ENCODE results near the gene KLHL13. TPM values are rescaled to one million over a fixed set of nuclear protein-coding genes. Genes with fewer than 3 reads are reported as not detected.

The KLHL13 gene
- total and polyA plus RNA-seq, 2 experiments from 2014 or later: 18.5 to 44.9 TPM

DNA sequence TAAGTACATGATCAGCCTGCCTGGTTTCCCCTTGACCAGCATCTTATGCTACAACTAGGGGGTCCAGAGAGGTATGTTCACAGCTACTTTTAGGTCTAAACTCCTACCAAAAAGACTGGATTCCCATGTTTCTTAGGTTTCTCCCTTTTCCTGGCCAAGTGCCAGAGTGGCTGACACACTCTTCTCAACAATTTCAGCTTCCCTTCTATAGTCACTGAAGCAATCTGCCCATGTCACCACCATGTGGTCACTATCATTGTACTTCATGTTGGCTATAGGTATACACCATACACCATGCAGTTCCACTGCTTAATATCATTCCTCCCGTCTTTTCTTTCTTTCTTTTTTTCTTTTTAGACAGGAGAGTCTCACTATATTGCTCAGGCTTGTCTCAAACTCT is 66.9 kb downstream of the KLHL13 start:
- H3K4me2 ChIP-seq: no peak overlapping the region
- WGBS (ENCODE audit: low lambda C conversion rate, missing lambda C conversion rate): 27% methylated on average over 1 of the region's 1 CpG
- no peak overlapping the region for H2AFZ ChIP-seq
- H3K27ac ChIP-seq: no peak overlapping the region
- no peak for DNase-seq (ENCODE audit: low spot score)
- H3K9me2 ChIP-seq (replicated peaks; ENCODE audit: insufficient read depth): no peaks in the 10 kb centered on the region
- H3K9me3 ChIP-seq (ENCODE audit: low read depth): peaks cover 4% of the 10 kb centered on the region
- H3K27me3 ChIP-seq: no peaks in the 10 kb centered on the region
- H3K36me3 ChIP-seq (replicated peaks; ENCODE audit: insufficient read depth, low read depth): peaks cover 4% of the 10 kb centered on the region
- no peaks in the 10 kb centered on the region for H4K20me1 ChIP-seq (ENCODE audit: insufficient read depth, poor library complexity, severe bottlenecking)
- H3K4me3 ChIP-seq: no peak overlapping the region
- H3K4me1 ChIP-seq (ENCODE audit: insufficient read depth): no peaks in the 10 kb centered on the region
- TF ChIP-seq, protein P1, sequence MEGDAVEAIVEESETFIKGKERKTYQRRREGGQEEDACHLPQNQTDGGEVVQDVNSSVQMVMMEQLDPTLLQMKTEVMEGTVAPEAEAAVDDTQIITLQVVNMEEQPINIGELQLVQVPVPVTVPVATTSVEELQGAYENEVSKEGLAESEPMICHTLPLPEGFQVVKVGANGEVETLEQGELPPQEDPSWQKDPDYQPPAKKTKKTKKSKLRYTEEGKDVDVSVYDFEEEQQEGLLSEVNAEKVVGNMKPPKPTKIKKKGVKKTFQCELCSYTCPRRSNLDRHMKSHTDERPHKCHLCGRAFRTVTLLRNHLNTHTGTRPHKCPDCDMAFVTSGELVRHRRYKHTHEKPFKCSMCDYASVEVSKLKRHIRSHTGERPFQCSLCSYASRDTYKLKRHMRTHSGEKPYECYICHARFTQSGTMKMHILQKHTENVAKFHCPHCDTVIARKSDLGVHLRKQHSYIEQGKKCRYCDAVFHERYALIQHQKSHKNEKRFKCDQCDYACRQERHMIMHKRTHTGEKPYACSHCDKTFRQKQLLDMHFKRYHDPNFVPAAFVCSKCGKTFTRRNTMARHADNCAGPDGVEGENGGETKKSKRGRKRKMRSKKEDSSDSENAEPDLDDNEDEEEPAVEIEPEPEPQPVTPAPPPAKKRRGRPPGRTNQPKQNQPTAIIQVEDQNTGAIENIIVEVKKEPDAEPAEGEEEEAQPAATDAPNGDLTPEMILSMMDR (IDR thresholded peaks at IDR 0.05; ENCODE audit: poor library complexity): no peak
- TF ChIP-seq EZH2 (IDR thresholded peaks at IDR 0.05; ENCODE audit: borderline replicate concordance): no peak
- no peak for TF ChIP-seq EZH2phosphoT487 (IDR thresholded peaks at IDR 0.05; ENCODE audit: low read depth, severe bottlenecking, unreplicated experiment)
- H3K79me2 ChIP-seq: no peaks in the 10 kb centered on the region

DNA sequence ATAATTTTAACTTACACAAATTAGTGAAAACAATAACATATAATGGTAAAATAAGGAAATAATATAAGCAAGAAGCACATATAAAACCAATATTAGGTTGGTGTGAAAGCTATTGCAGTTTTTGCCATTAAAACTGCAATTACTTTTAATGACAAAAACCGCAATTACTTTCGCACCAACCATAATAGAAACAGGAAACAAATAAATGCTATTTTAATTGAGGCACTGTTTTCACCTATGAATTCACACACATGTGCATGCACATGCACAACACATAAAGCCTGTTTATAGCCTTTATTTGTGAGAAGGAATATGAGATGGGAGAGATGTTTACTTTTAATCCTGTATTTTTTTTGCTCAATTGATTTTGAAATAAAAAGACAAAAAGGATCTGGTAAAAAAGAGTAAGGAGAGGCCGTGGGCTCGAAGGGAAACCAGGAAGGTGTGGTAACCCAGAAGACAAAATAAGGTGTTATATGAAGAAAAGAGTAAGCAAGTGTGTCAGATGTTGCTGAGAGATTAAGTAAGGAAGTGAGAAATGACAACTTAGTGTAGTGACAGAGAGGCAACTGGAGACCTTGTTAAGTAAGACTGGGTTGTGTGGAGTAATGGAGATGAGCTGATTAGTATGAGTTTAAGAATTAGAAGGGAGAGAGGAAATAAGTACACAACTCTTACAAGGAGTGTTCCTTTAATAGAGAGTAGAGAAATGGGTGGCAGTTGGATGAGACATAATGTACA is 69.0 kb downstream of the KLHL13 start:
- TF ChIP-seq, protein P1 (IDR thresholded peaks at IDR 0.05; ENCODE audit: poor library complexity): no peak
- TF ChIP-seq EZH2phosphoT487 (IDR thresholded peaks at IDR 0.05; ENCODE audit: low read depth, severe bottlenecking, unreplicated experiment) (no peak), EZH2 (IDR thresholded peaks at IDR 0.05; ENCODE audit: borderline replicate concordance) (no peak)
- Histone ChIP-seq H2AFZ (no peak overlapping the region), H3K4me1 (ENCODE audit: insufficient read depth) (no peaks in the 10 kb centered on the region), H3K79me2 (no peaks in the 10 kb centered on the region), H3K27me3 (no peaks in the 10 kb centered on the region), H3K9me2 (replicated peaks; ENCODE audit: insufficient read depth) (no peaks in the 10 kb centered on the region), H3K4me3 (no peak overlapping the region), H3K4me2 (no peak overlapping the region), H3K9me3 (ENCODE audit: low read depth) (peaks cover 8% of the 10 kb centered on the region), H3K27ac (no peak overlapping the region), H4K20me1 (ENCODE audit: insufficient read depth, poor library complexity, severe bottlenecking) (no peaks in the 10 kb centered on the region), H3K36me3 (replicated peaks; ENCODE audit: insufficient read depth, low read depth) (peaks cover 4% of the 10 kb centered on the region)
- no peak for DNase-seq (ENCODE audit: low spot score)
- 66% methylated on average over 4 of the region's 4 CpGs for WGBS (ENCODE audit: low lambda C conversion rate, missing lambda C conversion rate)

DNA sequence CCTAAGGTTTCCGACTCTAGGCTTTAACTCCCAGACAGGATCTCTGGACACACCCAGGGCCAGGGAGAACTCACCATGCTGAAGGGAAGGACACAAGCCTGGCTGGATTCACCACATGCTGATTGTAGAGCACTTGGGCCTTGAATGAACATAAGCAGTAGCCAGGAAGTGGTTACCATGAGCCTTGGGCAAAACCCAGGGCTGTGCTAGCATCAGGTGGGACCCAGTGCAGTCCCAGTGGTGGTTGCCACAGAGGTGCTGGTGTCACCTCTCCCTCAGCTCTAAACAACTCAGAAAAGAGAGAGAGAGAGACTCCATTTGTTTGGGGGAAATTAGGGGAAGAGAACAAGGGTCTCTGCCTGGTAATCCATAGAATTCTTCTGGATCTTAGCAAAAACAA is 77.0 kb downstream of the KLHL13 start:
- H3K4me3 ChIP-seq: no peak overlapping the region
- TF ChIP-seq EZH2phosphoT487 (IDR thresholded peaks at IDR 0.05; ENCODE audit: low read depth, severe bottlenecking, unreplicated experiment): no peak
- TF ChIP-seq EZH2 (IDR thresholded peaks at IDR 0.05; ENCODE audit: borderline replicate concordance): no peak
- TF ChIP-seq, protein P1 (IDR thresholded peaks at IDR 0.05; ENCODE audit: poor library complexity): no peak
- H3K9me3 ChIP-seq (ENCODE audit: low read depth): peaks cover 4% of the 10 kb centered on the region
- H4K20me1 ChIP-seq (ENCODE audit: insufficient read depth, poor library complexity, severe bottlenecking): no peaks in the 10 kb centered on the region
- no peak overlapping the region for H3K27ac ChIP-seq
- H3K4me1 ChIP-seq (ENCODE audit: insufficient read depth): no peaks in the 10 kb centered on the region
- no peaks in the 10 kb centered on the region for H3K36me3 ChIP-seq (replicated peaks; ENCODE audit: insufficient read depth, low read depth)
- 81% methylated on average over 1 of the region's 1 CpG for WGBS (ENCODE audit: low lambda C conversion rate, missing lambda C conversion rate)
- no peaks in the 10 kb centered on the region for H3K79me2 ChIP-seq
- H3K9me2 ChIP-seq (replicated peaks; ENCODE audit: insufficient read depth): no peaks in the 10 kb centered on the region
- H3K4me2 ChIP-seq: no peak overlapping the region
- no peak overlapping the region for H2AFZ ChIP-seq
- DNase-seq (ENCODE audit: low spot score): no peak
- no peaks in the 10 kb centered on the region for H3K27me3 ChIP-seq
